ENCODE data around the gene SPPL2B.

Gene SPPL2B

DNA sequence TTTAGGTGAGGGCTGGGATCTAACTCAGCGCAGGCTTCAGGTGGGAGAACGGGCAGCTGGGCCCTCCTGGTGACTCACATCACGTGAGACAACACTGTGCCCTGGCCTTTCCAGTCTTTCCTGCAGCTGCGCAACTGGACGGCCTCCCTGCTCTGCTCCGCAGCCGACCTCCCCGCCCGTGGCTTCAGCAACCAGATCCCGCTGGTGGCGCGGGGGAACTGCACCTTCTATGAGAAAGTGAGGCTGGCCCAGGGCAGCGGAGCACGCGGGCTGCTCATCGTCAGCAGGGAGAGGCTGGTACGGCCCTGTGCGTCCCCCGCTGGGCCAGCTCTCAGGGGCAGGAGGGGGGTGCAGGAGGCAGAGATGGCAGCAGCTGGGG, 8.8 kb downstream of the SPPL2B start:
- H3K9me3 ChIP-seq (ENCODE audit: insufficient read depth, low read length), result no peaks in the 10 kb centered on the region
- no peaks in the 10 kb centered on the region for H3K36me3 ChIP-seq (ENCODE audit: low read length)
- no peak overlapping the region for H3K4me2 ChIP-seq (ENCODE audit: low read depth, low read length, poor library complexity, severe bottlenecking)
- H3K27me3 ChIP-seq (ENCODE audit: low read length), result no peaks in the 10 kb centered on the region
- no peaks in the 10 kb centered on the region for H3F3A ChIP-seq (ENCODE audit: insufficient read depth)
- H3K4me3 ChIP-seq (ENCODE audit: insufficient read depth, low read length, poor library complexity, severe bottlenecking), result no peak overlapping the region
- H3K9ac ChIP-seq (ENCODE audit: low read length), result no peak overlapping the region
- no peaks in the 10 kb centered on the region for H3K79me2 ChIP-seq (ENCODE audit: insufficient read depth, low read length)
- no peaks in the 10 kb centered on the region for H4K20me1 ChIP-seq (ENCODE audit: low read depth, low read length)
- H3K27ac ChIP-seq (ENCODE audit: low read depth, low read length), result no peak overlapping the region
- no peak overlapping the region for H2AFZ ChIP-seq (ENCODE audit: low read depth, low read length, severe bottlenecking)
- H3K9me2 ChIP-seq (replicated peaks; ENCODE audit: insufficient read depth, low read length), result no peaks in the 10 kb centered on the region
- no peak for TF ChIP-seq CTCF (IDR thresholded peaks at IDR 0.05; ENCODE audit: insufficient read depth, low read length, poor library complexity, severe bottlenecking)
- no peak for TF ChIP-seq EZH2phosphoT487 (conservative IDR thresholded peaks at IDR 0.05; ENCODE audit: low read length)

DNA sequence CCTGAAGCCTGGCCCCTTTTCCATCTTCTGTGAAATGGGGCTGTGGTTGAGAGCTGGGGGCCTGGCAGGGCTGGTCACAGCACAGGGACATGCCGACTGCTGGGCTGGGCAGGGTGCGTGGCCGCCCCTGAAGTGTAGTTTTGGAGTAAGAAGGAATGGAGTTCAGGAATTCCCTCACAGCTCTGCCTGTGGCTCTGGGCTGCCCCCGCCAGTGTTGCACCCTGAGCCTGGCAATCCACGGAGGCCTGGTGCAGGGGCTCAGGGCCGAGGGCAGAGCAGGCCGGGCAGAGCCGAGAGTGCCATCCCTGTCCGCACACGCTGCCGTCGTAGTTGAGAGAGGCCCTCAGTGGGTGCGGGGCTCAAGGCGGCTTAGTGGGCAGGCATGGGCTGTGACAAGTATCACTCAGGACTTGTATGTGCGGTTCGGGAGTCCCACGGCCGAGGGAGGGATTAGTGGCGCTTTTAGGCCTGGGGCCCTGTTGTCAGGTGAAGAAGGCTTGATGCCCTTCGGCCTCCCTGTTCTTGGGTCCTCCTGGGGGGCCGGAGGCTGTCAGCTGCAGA, 9.7 kb downstream of the SPPL2B start:
- H3K9ac ChIP-seq (ENCODE audit: low read length), result no peak overlapping the region
- no peaks in the 10 kb centered on the region for H4K20me1 ChIP-seq (ENCODE audit: low read depth, low read length)
- TF ChIP-seq EZH2phosphoT487 (conservative IDR thresholded peaks at IDR 0.05; ENCODE audit: low read length) (no peak), CTCF (IDR thresholded peaks at IDR 0.05; ENCODE audit: insufficient read depth, low read length, poor library complexity, severe bottlenecking) (no peak)
- H3K36me3 ChIP-seq (ENCODE audit: low read length), result no peaks in the 10 kb centered on the region
- H3K4me2 ChIP-seq (ENCODE audit: low read depth, low read length, poor library complexity, severe bottlenecking), result no peak overlapping the region
- H3K27ac ChIP-seq (ENCODE audit: low read depth, low read length), result no peak overlapping the region
- H3K9me3 ChIP-seq (ENCODE audit: insufficient read depth, low read length), result no peaks in the 10 kb centered on the region
- no peak overlapping the region for H3K4me3 ChIP-seq (ENCODE audit: insufficient read depth, low read length, poor library complexity, severe bottlenecking)
- H2AFZ ChIP-seq (ENCODE audit: low read depth, low read length, severe bottlenecking), result no peak overlapping the region
- no peaks in the 10 kb centered on the region for H3K9me2 ChIP-seq (replicated peaks; ENCODE audit: insufficient read depth, low read length)
- no peaks in the 10 kb centered on the region for H3K79me2 ChIP-seq (ENCODE audit: insufficient read depth, low read length)
- no peaks in the 10 kb centered on the region for H3F3A ChIP-seq (ENCODE audit: insufficient read depth)
- H3K27me3 ChIP-seq (ENCODE audit: low read length), result no peaks in the 10 kb centered on the region

GRCh38 chr19:2338751-2339643, 10.5 kb downstream of the SPPL2B start:
- Histone ChIP-seq H3K4me2 (ENCODE audit: low read depth, low read length, poor library complexity, severe bottlenecking) (no peak overlapping the region), H3K9ac (ENCODE audit: low read length) (no peak overlapping the region), H3K27ac (ENCODE audit: low read depth, low read length) (no peak overlapping the region), H2AFZ (ENCODE audit: low read depth, low read length, severe bottlenecking) (no peak overlapping the region), H3K36me3 (ENCODE audit: low read length) (no peaks in the 10 kb centered on the region), H3K4me3 (ENCODE audit: insufficient read depth, low read length, poor library complexity, severe bottlenecking) (no peak overlapping the region), H3K79me2 (ENCODE audit: insufficient read depth, low read length) (no peaks in the 10 kb centered on the region), H4K20me1 (ENCODE audit: low read depth, low read length) (no peaks in the 10 kb centered on the region), H3K9me3 (ENCODE audit: insufficient read depth, low read length) (no peaks in the 10 kb centered on the region), H3K9me2 (replicated peaks; ENCODE audit: insufficient read depth, low read length) (no peaks in the 10 kb centered on the region), H3K27me3 (ENCODE audit: low read length) (no peaks in the 10 kb centered on the region), H3F3A (ENCODE audit: insufficient read depth) (no peaks in the 10 kb centered on the region)
- TF ChIP-seq EZH2phosphoT487 (conservative IDR thresholded peaks at IDR 0.05; ENCODE audit: low read length), result no peak
- no peak for TF ChIP-seq CTCF (IDR thresholded peaks at IDR 0.05; ENCODE audit: insufficient read depth, low read length, poor library complexity, severe bottlenecking)

All from SU-DHL-6 (cell line).